Right lobe of liver (tissue), 6 donors: ENCODE measurements around the gene NID2. TPM values are rescaled to one million over a fixed set of nuclear protein-coding genes. Genes with fewer than 3 reads are reported as not detected.

Experiments used
- ATAC-seq, 4 donors: fragments of 200-7000 bp; cut with Tn5 transposase; one replicate each; pipeline ENCODE4 v1.9.1; 2020; ENCODE audit warnings: mild to moderate bottlenecking in 4 of 4, moderate library complexity in 4 of 4
- DNase-seq, 3 donors: peaks; one replicate each; pipeline ENCODE4 v3.0.0-alpha.2; 2020
- H3K27ac ChIP-seq, 3 donors: fragments of 200-600 bp; one replicate each; pipeline ENCODE4 v1.8.0; 2022
- H3K27me3 ChIP-seq, 2 donors: fragments of 200-600 bp; one replicate each; pipeline ENCODE4 v1.8.0; 2022
- H3K36me3 ChIP-seq, 4 donors: fragments of 200-600 bp; sonication (generic) in 1 of 4; one replicate each; pipeline versions ENCODE4 v1.5.1 to v1.8.0; 2017 to 2022; ENCODE audit warnings: control low read depth in 1 of 4
- H3K4me1 ChIP-seq, 4 donors: fragments of 200-600 bp; sonication (generic) in 1 of 4; one replicate each; pipeline versions ENCODE4 v1.5.1 to v1.8.0; 2017 to 2022; ENCODE audit warnings: control low read depth in 1 of 4
- H3K4me3 ChIP-seq, 3 donors: fragments of 200-600 bp; one replicate each; pipeline ENCODE4 v1.8.0; 2022
- H3K9me3 ChIP-seq, 4 donors: fragments of 200-600 bp; sonication (generic) in 1 of 4; one replicate each; pipeline versions ENCODE4 v1.5.1 to v1.8.0; 2017 to 2022; ENCODE audit warnings: control low read depth in 1 of 4
- POLR2A ChIP-seq: fragments of 450-650 bp; IDR thresholded peaks from one replicate; pipeline ENCODE4 v1.6.1; 2017; ENCODE audit warnings: antibody characterized with exemption, mild to moderate bottlenecking
- WGBS: methylation state at CpG from one replicate; pipeline ENCODE4 v1.1.6; 2018; ENCODE audit warnings: low coverage, low lambda C conversion rate; ENCODE audit not compliant: insufficient coverage; ENCODE audit errors: missing lambda C conversion rate; 5-methylcytosine and 5-hydroxymethylcytosine counted together
- intact Hi-C, 2 donors: fragments of 100-400 bp; cut with DNase I; formaldehyde crosslinking; loops; one replicate each; pipeline versions ENCODE4 v1.11.2 to v1.14.1; 2022
- total RNA-seq, 6 experiments: library from RNA; depleted of rRNA in 2 of 6; stranded (reverse); fragments of >200 nt in 2 of 6; fragmentation: NEBNext Ultra II Directional in 3 of 6; extraction: Animal tissue kit (Norgen Biotek cat#: 25700) in 3 of 6; gene quantifications; one replicate each; pipeline versions ENCODE4 v1.1.0 to v1.2.4, GENCODE V29; 2016 to 2023
- TF ChIP-seq, protein P1 (sequence below), 4 donors: fragments of 200-600 bp in 3 of 4; fragments of 450-650 bp in 1 of 4; IDR thresholded peaks; one replicate each; pipeline versions ENCODE4 v1.5.1 to v1.8.0; 2016 to 2022; ENCODE audit warnings: antibody characterized with exemption in 4 of 4, mild to moderate bottlenecking in 2 of 4
- donor health status: DM: no; HTN: yes; CAD: no.
- donor health status: DM: no; HTN: no; CAD: no.
- donor health status: DM: no; HTN: no; CAD: no.
- donor health status: DM: no; HTN: yes; CAD: no.
- donor health status: DM: no; HTN: yes; CAD: no.

NID2 gene
- total RNA-seq, 6 experiments from 2014 or later: 1.7 to 12.9 (median 4.5) TPM

DNA sequence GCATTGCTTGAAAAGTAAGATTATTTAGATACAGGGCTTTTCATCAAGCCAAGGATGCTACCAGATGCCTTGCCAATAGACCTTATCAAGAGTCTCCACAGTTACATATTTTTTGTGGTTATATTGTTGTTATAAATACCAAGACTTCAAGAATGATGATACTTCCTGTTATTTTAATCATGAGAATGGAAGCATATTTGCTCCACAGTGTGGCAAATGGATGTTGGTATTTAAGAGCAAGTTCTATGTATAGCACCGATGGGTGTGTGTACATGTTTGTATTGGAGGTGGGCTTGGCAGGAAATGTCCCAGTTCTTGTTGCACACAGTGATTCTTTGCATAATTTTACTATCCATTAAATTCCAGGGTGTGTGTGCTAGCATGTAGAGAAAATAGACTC, 4.4 kb upstream of the NID2 start:
- WGBS: 21% methylated on average over 1 of the region's 1 CpG
- Histone ChIP-seq H3K27ac (no peak overlapping the region), H3K4me1 (peaks cover 0 to 13% (median 0%) of the 10 kb centered on the region in 4 donors), H3K9me3 (no peaks in the 10 kb centered on the region), H3K36me3 (no peaks in the 10 kb centered on the region), H3K27me3 (peaks cover 0 to 10% of the 10 kb centered on the region in 2 donors), H3K4me3 (no peak overlapping the region)
- TF ChIP-seq POLR2A: no peak
- TF ChIP-seq, protein P1, sequence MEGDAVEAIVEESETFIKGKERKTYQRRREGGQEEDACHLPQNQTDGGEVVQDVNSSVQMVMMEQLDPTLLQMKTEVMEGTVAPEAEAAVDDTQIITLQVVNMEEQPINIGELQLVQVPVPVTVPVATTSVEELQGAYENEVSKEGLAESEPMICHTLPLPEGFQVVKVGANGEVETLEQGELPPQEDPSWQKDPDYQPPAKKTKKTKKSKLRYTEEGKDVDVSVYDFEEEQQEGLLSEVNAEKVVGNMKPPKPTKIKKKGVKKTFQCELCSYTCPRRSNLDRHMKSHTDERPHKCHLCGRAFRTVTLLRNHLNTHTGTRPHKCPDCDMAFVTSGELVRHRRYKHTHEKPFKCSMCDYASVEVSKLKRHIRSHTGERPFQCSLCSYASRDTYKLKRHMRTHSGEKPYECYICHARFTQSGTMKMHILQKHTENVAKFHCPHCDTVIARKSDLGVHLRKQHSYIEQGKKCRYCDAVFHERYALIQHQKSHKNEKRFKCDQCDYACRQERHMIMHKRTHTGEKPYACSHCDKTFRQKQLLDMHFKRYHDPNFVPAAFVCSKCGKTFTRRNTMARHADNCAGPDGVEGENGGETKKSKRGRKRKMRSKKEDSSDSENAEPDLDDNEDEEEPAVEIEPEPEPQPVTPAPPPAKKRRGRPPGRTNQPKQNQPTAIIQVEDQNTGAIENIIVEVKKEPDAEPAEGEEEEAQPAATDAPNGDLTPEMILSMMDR (IDR thresholded peaks at IDR 0.05): no peak
- ATAC-seq (no peak), DNase-seq (no peak)
- intact Hi-C loops: no loop called here

DNA sequence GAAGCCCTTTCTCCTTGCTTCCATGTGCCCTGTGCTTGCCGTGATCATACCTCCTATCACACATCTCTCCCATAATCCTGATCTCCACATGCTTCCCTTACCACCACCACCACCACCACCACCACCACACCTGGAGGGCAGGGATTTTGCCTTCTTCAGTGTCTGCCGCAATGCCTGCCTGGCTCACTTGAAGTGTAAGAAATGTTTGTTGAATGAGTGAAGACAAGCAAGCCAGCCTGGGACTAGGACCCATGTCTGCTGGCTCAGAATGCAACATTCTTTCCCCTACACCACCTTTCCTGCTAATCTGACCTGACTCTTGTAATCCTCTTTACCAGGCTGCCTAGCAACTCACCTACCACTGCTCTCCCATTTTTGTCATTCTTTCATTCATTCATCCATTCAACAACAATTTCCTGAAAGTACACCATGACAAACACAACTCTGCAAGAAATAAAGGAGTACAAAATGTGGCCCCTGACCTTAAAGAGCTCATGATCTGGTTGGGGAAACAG, 3.5 kb upstream of the NID2 start:
- Histone ChIP-seq H3K27ac (no peak overlapping the region), H3K4me3 (no peak overlapping the region), H3K36me3 (no peaks in the 10 kb centered on the region), H3K4me1 (peaks cover 0 to 21% (median 0%) of the 10 kb centered on the region in 4 donors), H3K9me3 (no peaks in the 10 kb centered on the region), H3K27me3 (peaks cover 0 to 15% of the 10 kb centered on the region in 2 donors)
- ATAC-seq (no peak), DNase-seq (no peak)
- 70% methylated on average over 1 of the region's 2 CpGs for WGBS
- intact Hi-C loops: no loop called here
- TF ChIP-seq, protein P1 (IDR thresholded peaks at IDR 0.05): no peak
- TF ChIP-seq POLR2A: no peak

DNA sequence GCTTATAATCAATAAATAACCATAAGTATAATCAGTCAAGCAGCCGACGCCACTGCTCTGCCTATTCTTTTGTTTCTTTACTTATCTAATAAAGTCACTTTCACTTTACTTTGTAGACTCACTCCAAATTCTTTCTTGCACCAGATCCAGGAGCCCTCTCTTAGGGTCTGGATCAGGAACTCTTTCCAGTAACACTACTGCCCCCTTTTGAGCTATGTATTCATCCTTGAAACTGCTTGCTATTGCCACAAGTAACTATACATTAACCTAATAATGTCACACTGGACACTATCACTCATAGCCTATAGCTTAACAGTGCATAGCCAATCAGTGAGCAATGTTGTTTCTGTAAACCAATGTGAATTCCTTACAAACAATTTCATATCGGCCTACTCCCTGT, 2.8 kb upstream of the NID2 start:
- H3K4me1 ChIP-seq: peaks cover 0 to 21% (median 0%) of the 10 kb centered on the region in 4 donors
- H3K27ac ChIP-seq: no peak overlapping the region
- 52% methylated on average over 3 of the region's 3 CpGs for WGBS
- intact Hi-C loops: no loop called here
- H3K36me3 ChIP-seq: no peaks in the 10 kb centered on the region
- no peak overlapping the region for H3K4me3 ChIP-seq
- TF ChIP-seq POLR2A: no peak
- TF ChIP-seq, protein P1 (IDR thresholded peaks at IDR 0.05): peak in 1 of 4 donors; percentile 8
- ATAC-seq (peak in 1 of 4 donors; percentile 19), DNase-seq (no peak)
- no peaks in the 10 kb centered on the region for H3K9me3 ChIP-seq
- H3K27me3 ChIP-seq: peaks cover 0 to 17% of the 10 kb centered on the region in 2 donors

DNA sequence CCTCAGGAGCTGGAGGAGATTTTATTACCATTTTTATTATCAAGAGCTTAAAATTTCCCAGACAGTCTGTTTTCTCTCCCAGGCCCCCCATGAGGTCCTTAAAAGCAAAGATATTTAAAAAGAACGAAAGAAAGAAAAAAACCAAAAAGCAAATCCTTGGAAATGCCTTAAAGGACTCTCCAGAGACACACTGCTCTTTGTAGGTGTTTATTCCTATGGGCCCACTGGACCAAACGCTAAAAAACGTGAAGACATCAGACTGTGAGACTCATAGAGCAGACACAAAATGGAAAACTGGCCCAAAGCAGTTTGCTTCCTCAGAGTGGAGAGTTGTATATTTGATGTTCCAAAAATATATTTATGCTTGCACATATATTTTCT, 1.2 kb upstream of the NID2 start:
- Histone ChIP-seq H3K27ac (no peak overlapping the region), H3K4me1 (peaks cover 0 to 21% (median 0%) of the 10 kb centered on the region in 4 donors), H3K27me3 (peaks cover 0 to 17% of the 10 kb centered on the region in 2 donors), H3K36me3 (no peaks in the 10 kb centered on the region), H3K9me3 (no peaks in the 10 kb centered on the region), H3K4me3 (no peak overlapping the region)
- DNase-seq (no peak), ATAC-seq (no peak)
- intact Hi-C loops: no loop called here
- no peak for TF ChIP-seq POLR2A
- TF ChIP-seq, protein P1 (IDR thresholded peaks at IDR 0.05): no peak
- 29% methylated on average over 3 of the region's 3 CpGs for WGBS
